ENCODE measurements around the gene CPAMD8.

CPAMD8 gene

DNA sequence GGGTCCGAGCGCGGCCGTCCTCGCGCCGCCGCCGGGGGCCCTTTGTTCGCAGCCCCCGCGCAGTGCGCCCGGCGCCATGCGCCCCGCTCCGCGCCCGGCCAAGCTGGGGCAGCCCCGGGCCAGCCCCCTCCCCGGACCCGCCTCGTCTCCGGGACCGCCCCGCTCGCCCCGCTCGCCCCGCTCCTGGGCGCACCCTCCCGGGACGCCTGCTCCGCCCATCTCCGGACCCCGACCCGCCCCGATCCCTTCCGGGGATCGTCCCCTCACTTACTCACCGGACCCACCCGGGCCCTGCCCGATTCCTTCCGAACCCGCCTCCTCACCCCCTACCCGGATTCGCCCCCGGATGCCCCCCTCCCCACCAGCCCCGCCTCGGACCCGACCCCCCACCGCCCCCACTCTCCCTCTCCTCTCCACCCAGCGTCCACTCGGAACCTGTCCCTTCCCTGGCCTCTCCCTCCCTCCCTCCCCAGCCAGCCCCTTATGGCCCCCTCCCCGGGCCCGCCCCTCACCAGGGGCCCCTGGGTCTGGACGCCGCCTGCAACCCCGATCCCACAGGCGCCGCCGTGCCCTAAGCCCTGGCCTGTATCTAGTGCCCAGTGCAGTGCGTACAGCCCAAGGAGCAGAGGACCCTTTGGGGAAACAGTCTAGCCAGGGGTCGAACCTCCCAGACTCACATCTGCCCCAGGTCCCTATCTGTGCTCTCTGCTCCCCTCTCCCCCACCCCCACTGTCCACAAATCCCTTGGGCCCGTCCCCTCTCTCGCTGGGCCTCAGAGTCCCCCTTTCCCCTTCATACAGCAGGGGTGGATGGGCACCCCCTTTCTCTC, at the start of gene CPAMD8:
TSS of gene CPAMD8 (minus strand) at position 105 of the 829 bp plus-strand sequence. CDS start 168 bp downstream, outside the sequence.
- TF ChIP-seq, protein P1, sequence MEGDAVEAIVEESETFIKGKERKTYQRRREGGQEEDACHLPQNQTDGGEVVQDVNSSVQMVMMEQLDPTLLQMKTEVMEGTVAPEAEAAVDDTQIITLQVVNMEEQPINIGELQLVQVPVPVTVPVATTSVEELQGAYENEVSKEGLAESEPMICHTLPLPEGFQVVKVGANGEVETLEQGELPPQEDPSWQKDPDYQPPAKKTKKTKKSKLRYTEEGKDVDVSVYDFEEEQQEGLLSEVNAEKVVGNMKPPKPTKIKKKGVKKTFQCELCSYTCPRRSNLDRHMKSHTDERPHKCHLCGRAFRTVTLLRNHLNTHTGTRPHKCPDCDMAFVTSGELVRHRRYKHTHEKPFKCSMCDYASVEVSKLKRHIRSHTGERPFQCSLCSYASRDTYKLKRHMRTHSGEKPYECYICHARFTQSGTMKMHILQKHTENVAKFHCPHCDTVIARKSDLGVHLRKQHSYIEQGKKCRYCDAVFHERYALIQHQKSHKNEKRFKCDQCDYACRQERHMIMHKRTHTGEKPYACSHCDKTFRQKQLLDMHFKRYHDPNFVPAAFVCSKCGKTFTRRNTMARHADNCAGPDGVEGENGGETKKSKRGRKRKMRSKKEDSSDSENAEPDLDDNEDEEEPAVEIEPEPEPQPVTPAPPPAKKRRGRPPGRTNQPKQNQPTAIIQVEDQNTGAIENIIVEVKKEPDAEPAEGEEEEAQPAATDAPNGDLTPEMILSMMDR (IDR thresholded peaks at IDR 0.05) = no peak
- H3K36me3 Mint-ChIP-seq (ENCODE audit: low read depth) = peaks cover 35% of the 10 kb centered on the region
- no peak within 1 kb of the TSS for H3K27ac Mint-ChIP-seq
- peaks cover 18% of the 10 kb centered on the region for H3K4me1 Mint-ChIP-seq
- peak within 1 kb of the TSS; percentile 87 for H3K4me3 Mint-ChIP-seq
- peaks cover 35% of the 10 kb centered on the region for H3K9me3 Mint-ChIP-seq
- peaks cover 24% of the 10 kb centered on the region for H3K27me3 Mint-ChIP-seq (ENCODE audit: low read depth, poor library complexity)
- peak; percentile 68 for DNase-seq

- Mint-ChIP-seq H3K9me3 (no peaks in the 10 kb centered on the region), H3K4me3 (peak overlapping the region; percentile 97), H3K36me3 (ENCODE audit: low read depth) (peaks cover 14% of the 10 kb centered on the region), H3K27me3 (ENCODE audit: low read depth, poor library complexity) (no peaks in the 10 kb centered on the region), H3K4me1 (peaks cover 70% of the 10 kb centered on the region), H3K27ac (peak overlapping the region; percentile 68)
- TF ChIP-seq, protein P1 (IDR thresholded peaks at IDR 0.05) = no peak
- no peak for DNase-seq
Measured at GRCh38 chr19:17075864-17076542, 49.4 kb upstream of the CPAMD8 start.

- TF ChIP-seq, protein P1 (IDR thresholded peaks at IDR 0.05) = no peak
Measured at GRCh38 chr19:17075035-17075863, 48.6 kb upstream of the CPAMD8 start, which contains the start of the genes HAUS8 and MYO9B. TSS of gene HAUS8 (minus strand) at chr19:17075452. CDS start at chr19:17075422, 30 bp downstream. TSS of gene MYO9B (plus strand) at chr19:17075777. CDS start at chr19:17101718, 25,941 bp downstream.

GRCh38 chr19:17074634-17075034, 48.0 kb upstream of the CPAMD8 start:
- Mint-ChIP-seq H3K36me3 (ENCODE audit: low read depth) (peaks cover 18% of the 10 kb centered on the region), H3K27ac (peak overlapping the region; percentile 87), H3K27me3 (ENCODE audit: low read depth, poor library complexity) (no peaks in the 10 kb centered on the region), H3K9me3 (no peaks in the 10 kb centered on the region), H3K4me1 (peaks cover 74% of the 10 kb centered on the region), H3K4me3 (peak overlapping the region; percentile 97)
- TF ChIP-seq, protein P1 (IDR thresholded peaks at IDR 0.05) = no peak
- no peak for DNase-seq

More at GRCh38 chr19:17075035-17075863, 48.6 kb upstream of the CPAMD8 start, which contains the start of the genes HAUS8 and MYO9B:
- Mint-ChIP-seq H3K27ac (peak within 1 kb of the TSS; percentile 87), H3K36me3 (ENCODE audit: low read depth) (peaks cover 18% of the 10 kb centered on the region), H3K4me3 (peak within 1 kb of the TSS; percentile 97), H3K9me3 (no peaks in the 10 kb centered on the region), H3K27me3 (ENCODE audit: low read depth, poor library complexity) (no peaks in the 10 kb centered on the region), H3K4me1 (peaks cover 74% of the 10 kb centered on the region)
- peak; percentile 99 for DNase-seq

- peaks cover 74% of the 10 kb centered on the region for H3K4me1 Mint-ChIP-seq
- H3K36me3 Mint-ChIP-seq (ENCODE audit: low read depth) = peaks cover 18% of the 10 kb centered on the region
- DNase-seq = no peak
- H3K27me3 Mint-ChIP-seq (ENCODE audit: low read depth, poor library complexity) = no peaks in the 10 kb centered on the region
- no peaks in the 10 kb centered on the region for H3K9me3 Mint-ChIP-seq
- H3K4me3 Mint-ChIP-seq = peak overlapping the region; percentile 97
- no peak overlapping the region for H3K27ac Mint-ChIP-seq
- TF ChIP-seq, protein P1 (IDR thresholded peaks at IDR 0.05) = no peak
Measured at GRCh38 chr19:17073869-17074633, 47.4 kb upstream of the CPAMD8 start.
